ENCODE results near the gene AEN. TPM values are rescaled to one million over a fixed set of nuclear protein-coding genes. Genes with fewer than 3 reads are reported as not detected.

The AEN gene
- total RNA-seq, 1 donor from 2014 or later = 10.3 TPM

GRCh38 chr15:88635318-88635717, 14.2 kb downstream of the AEN start:
- Histone ChIP-seq H3K4me1 (peaks cover 31% of the 10 kb centered on the region), H3K36me3 (peaks cover 28% of the 10 kb centered on the region), H3K27me3 (ENCODE audit: low read depth) (no peaks in the 10 kb centered on the region), H3K9me3 (replicated peaks) (no peaks in the 10 kb centered on the region), H3K4me3 (no peak overlapping the region), H3K27ac (replicated peaks) (no peak overlapping the region)
- TF ChIP-seq, protein P1, sequence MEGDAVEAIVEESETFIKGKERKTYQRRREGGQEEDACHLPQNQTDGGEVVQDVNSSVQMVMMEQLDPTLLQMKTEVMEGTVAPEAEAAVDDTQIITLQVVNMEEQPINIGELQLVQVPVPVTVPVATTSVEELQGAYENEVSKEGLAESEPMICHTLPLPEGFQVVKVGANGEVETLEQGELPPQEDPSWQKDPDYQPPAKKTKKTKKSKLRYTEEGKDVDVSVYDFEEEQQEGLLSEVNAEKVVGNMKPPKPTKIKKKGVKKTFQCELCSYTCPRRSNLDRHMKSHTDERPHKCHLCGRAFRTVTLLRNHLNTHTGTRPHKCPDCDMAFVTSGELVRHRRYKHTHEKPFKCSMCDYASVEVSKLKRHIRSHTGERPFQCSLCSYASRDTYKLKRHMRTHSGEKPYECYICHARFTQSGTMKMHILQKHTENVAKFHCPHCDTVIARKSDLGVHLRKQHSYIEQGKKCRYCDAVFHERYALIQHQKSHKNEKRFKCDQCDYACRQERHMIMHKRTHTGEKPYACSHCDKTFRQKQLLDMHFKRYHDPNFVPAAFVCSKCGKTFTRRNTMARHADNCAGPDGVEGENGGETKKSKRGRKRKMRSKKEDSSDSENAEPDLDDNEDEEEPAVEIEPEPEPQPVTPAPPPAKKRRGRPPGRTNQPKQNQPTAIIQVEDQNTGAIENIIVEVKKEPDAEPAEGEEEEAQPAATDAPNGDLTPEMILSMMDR (IDR thresholded peaks at IDR 0.05; ENCODE audit: borderline replicate concordance) = no peak
- no peak for DNase-seq
- intact Hi-C loops (cut with micrococcal nuclease) = no loop called here

- H3K27me3 ChIP-seq (ENCODE audit: low read depth) = no peaks in the 10 kb centered on the region
- TF ChIP-seq, protein P1 (IDR thresholded peaks at IDR 0.05; ENCODE audit: borderline replicate concordance) = no peak
- H3K36me3 ChIP-seq = peaks cover 21% of the 10 kb centered on the region
- H3K4me3 ChIP-seq = no peak overlapping the region
- H3K9me3 ChIP-seq (replicated peaks) = no peaks in the 10 kb centered on the region
- no peak overlapping the region for H3K27ac ChIP-seq (replicated peaks)
- peaks cover 30% of the 10 kb centered on the region for H3K4me1 ChIP-seq
- intact Hi-C loops (cut with micrococcal nuclease) = no loop called here
- DNase-seq = no peak
These were observed 14.9 kb downstream of the AEN start for GRCh38 chr15:88636050-88636449.

DNA sequence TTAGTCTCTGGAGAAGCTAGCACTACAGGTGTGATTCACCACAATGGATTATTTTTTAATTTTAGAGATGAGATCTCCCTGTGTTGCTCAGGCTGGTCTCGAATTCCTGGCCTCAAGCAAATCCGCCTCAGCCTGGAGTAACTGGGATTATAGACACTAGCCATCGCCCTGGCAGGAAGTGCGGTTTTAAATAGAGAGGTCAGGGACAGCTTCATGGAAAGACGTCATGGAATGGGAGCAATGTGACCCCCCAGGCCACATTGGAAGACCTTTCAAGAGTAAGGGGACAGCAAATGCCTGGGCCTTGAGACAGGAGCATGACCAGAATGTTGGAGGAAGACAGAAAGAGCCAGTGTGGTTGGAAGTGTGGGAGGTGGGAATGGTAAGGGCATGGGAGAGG, 15.5 kb downstream of the AEN start:
- no peak for DNase-seq
- intact Hi-C loops (cut with micrococcal nuclease) = no loop called here
- TF ChIP-seq, protein P1 (IDR thresholded peaks at IDR 0.05; ENCODE audit: borderline replicate concordance) = no peak
- Histone ChIP-seq H3K4me1 (peaks cover 30% of the 10 kb centered on the region), H3K9me3 (replicated peaks) (no peaks in the 10 kb centered on the region), H3K27ac (replicated peaks) (peak overlapping the region; percentile 6), H3K36me3 (peaks cover 15% of the 10 kb centered on the region), H3K4me3 (no peak overlapping the region), H3K27me3 (ENCODE audit: low read depth) (no peaks in the 10 kb centered on the region)

GRCh38 chr15:88637436-88637835, 16.3 kb downstream of the AEN start:
- intact Hi-C loops (cut with micrococcal nuclease) = no loop called here
- H3K4me1 ChIP-seq = peaks cover 30% of the 10 kb centered on the region
- H3K9me3 ChIP-seq (replicated peaks) = no peaks in the 10 kb centered on the region
- H3K36me3 ChIP-seq = peaks cover 7% of the 10 kb centered on the region
- TF ChIP-seq, protein P1 (IDR thresholded peaks at IDR 0.05; ENCODE audit: borderline replicate concordance) = no peak
- no peaks in the 10 kb centered on the region for H3K27me3 ChIP-seq (ENCODE audit: low read depth)
- peak overlapping the region; percentile 91 for H3K27ac ChIP-seq (replicated peaks)
- no peak for DNase-seq
- no peak overlapping the region for H3K4me3 ChIP-seq

DNA sequence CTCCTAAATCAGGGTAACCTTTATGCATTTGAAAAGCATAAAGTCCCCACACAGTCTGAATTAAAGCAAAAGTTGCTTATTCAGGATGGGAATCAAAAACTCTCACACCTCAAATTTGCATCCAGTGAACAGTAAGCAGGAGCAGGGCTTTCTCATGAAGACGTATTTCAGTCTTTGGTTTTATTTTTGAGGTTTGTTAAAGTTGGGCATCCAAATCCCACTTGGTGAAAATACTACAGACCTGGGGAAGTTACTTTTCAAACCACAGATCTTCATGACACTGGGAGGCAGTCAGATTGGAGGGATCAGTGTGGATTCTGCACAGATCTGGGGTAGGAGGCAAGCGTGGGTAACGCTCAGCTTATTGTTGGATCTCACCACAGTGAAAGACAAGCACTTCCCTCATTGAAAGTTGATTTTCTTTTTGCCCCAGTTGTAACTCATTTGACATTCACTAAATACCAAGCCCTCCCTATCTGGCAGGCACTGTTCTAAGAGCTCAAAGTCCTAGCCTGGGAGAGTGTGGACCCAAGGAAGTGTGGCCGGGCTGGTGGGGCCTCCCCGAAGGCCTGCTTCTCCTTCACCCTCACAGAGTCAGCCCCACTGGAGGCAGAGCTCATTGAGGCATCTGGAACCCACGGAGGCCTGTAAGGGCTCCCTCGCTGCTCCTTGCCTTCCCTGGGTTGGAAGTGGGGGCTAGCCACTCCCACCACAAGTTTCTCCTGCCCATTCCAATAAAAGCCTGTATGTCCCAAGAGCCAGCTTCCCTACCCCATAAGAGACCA, 16.9 kb downstream of the AEN start:
- no peaks in the 10 kb centered on the region for H3K9me3 ChIP-seq (replicated peaks)
- H3K36me3 ChIP-seq = peaks cover 6% of the 10 kb centered on the region
- no peaks in the 10 kb centered on the region for H3K27me3 ChIP-seq (ENCODE audit: low read depth)
- no peak for DNase-seq
- H3K27ac ChIP-seq (replicated peaks) = peak overlapping the region; percentile 91
- H3K4me1 ChIP-seq = peaks cover 30% of the 10 kb centered on the region
- intact Hi-C loops (cut with micrococcal nuclease) = no loop called here
- TF ChIP-seq, protein P1 (IDR thresholded peaks at IDR 0.05; ENCODE audit: borderline replicate concordance) = no peak
- H3K4me3 ChIP-seq = peak overlapping the region; percentile 67

All from left ventricle myocardium inferior (tissue), 1 donor.